OCI-LY7 (cell line): ENCODE data around the gene SIVA1. TPM values are rescaled to one million over a fixed set of nuclear protein-coding genes. Genes with fewer than 3 reads are reported as not detected.

Experiments used
- BruUV-seq: library from RNA; stranded (reverse); fragments of 400-500 nt; replicated peaks from 2 replicates; lab custom pipeline; 2021; lab: Mats Ljungman, UMichigan
- CTCF ChIA-PET: fragments of 300-600 bp; sonication (Branson Sonifier 250); formaldehyde crosslinking; loops from one replicate; lab custom pipeline; 2022; ENCODE audit warnings: antibody characterized with exemption; ENCODE audit not compliant: unreplicated experiment; lab: Charles Lee
- POLR2A ChIA-PET: fragments of 300-600 bp; sonication (Branson Sonifier 250); formaldehyde crosslinking; loops from one replicate; lab custom pipeline; 2022; ENCODE audit warnings: antibody characterized with exemption; lab: Charles Lee
- DNase-seq: peaks from one replicate; pipeline ENCODE4 v3.0.0-alpha.2; 2015; ENCODE audit warnings: low spot score
- H2AFZ ChIP-seq: fragments of 200-600 bp; sonication (generic), shearing (Covaris generic); 2 replicates; pipeline ENCODE4 v1.6.1; 2014; ENCODE audit warnings: mild to moderate bottlenecking, antibody characterized with exemption, low read length, moderate library complexity
- H3K27ac ChIP-seq: fragments of 200-600 bp; sonication (generic); 2 replicates; pipeline ENCODE4 v1.5.1; 2014; ENCODE audit warnings: mixed run types, low read depth, mild to moderate bottlenecking, moderate library complexity, low read length, inconsistent platforms; ENCODE audit not compliant: poor library complexity, severe bottlenecking
- H3K36me3 ChIP-seq: fragments of 200-600 bp; sonication (generic); 2 replicates; pipeline ENCODE4 v1.6.1; 2014; ENCODE audit warnings: mild to moderate bottlenecking, antibody characterized with exemption, low read length, moderate library complexity, mixed read lengths; ENCODE audit not compliant: insufficient read depth
- H3K4me1 ChIP-seq: fragments of 200-600 bp; sonication (generic); 2 replicates; pipeline ENCODE4 v1.5.1; 2014; ENCODE audit warnings: mild to moderate bottlenecking, low read length; ENCODE audit not compliant: insufficient read depth, poor library complexity, severe bottlenecking
- H3K4me2 ChIP-seq: fragments of 200-600 bp; sonication (generic); 2 replicates; pipeline ENCODE4 v1.6.1; 2014; ENCODE audit warnings: mild to moderate bottlenecking, low read length
- H3K4me3 ChIP-seq: fragments of 200-600 bp; sonication (generic); 2 replicates; pipeline ENCODE4 v1.5.1; 2014; ENCODE audit warnings: mild to moderate bottlenecking, low read depth, low read length; ENCODE audit not compliant: poor library complexity, severe bottlenecking
- H3K79me2 ChIP-seq: fragments of 200-600 bp; sonication (generic); 2 replicates; pipeline ENCODE4 v1.6.1; 2016; ENCODE audit warnings: low read depth, mild to moderate bottlenecking, low read length, moderate library complexity, mixed read lengths; ENCODE audit not compliant: insufficient read depth
- H3K9me2 ChIP-seq: fragments of 200-600 bp; sonication (generic); 2 replicates; pipeline ENCODE4 v1.6.1; 2016; ENCODE audit warnings: mild to moderate bottlenecking, low read length, mixed read lengths; ENCODE audit not compliant: insufficient read depth
- H3K9me3 ChIP-seq: fragments of 200-600 bp; sonication (generic); 2 replicates; pipeline ENCODE4 v1.6.1; 2014; ENCODE audit warnings: mild to moderate bottlenecking, mixed run types, low read length, mixed read lengths
- H4K20me1 ChIP-seq: fragments of 200-600 bp; sonication (generic); 2 replicates; pipeline ENCODE4 v1.6.1; 2014; ENCODE audit warnings: mild to moderate bottlenecking, antibody characterized with exemption, low read length, moderate library complexity, mixed read lengths; ENCODE audit not compliant: insufficient read depth
- CTCF ChIP-seq: fragments of 200-600 bp; sonication (generic); conservative IDR thresholded peaks from 2 replicates; pipeline ENCODE4 v1.5.1; 2014; ENCODE audit warnings: mild to moderate bottlenecking, antibody characterized with exemption, low read length, moderate library complexity, mixed read lengths
- EZH2phosphoT487 ChIP-seq: fragments of 200-600 bp; sonication (generic); IDR thresholded peaks from 2 replicates; pipeline ENCODE4 v1.6.1; 2018; ENCODE audit warnings: low read depth, borderline replicate concordance, mild to moderate bottlenecking, mixed run types, antibody characterized with exemption, low read length, moderate library complexity, mixed read lengths
- intact Hi-C: fragments of 100-400 bp; cut with micrococcal nuclease; formaldehyde crosslinking; loops from one replicate; pipeline ENCODE4 v1.10.0; 2022; ENCODE audit not compliant: unreplicated experiment
- total RNA-seq, 2 experiments: library from RNA; depleted of rRNA in 1 of 2; stranded (reverse); fragments of >200 nt in 1 of 2; shearing (Covaris generic) in 1 of 2; gene quantifications; 2 replicates each; pipeline ENCODE4 v1.2.3, GENCODE V29; 2014 to 2022

The SIVA1 gene
- total RNA-seq, 2 experiments from 2014 or later: 111 to 244 TPM

GRCh38 chr14:104757681-104758392, 4.9 kb downstream of the SIVA1 start:
- CTCF ChIA-PET: no interaction called here
- Histone ChIP-seq H3K9me2 (no peaks in the 10 kb centered on the region), H3K27ac (peak overlapping the region; percentile 61), H3K4me2 (no peak overlapping the region), H2AFZ (no peak overlapping the region), H3K9me3 (no peaks in the 10 kb centered on the region), H3K4me3 (no peak overlapping the region), H4K20me1 (peaks cover 14% of the 10 kb centered on the region), H3K4me1 (peaks cover 38% of the 10 kb centered on the region), H3K36me3 (peaks cover 81% of the 10 kb centered on the region), H3K79me2 (peaks cover 38% of the 10 kb centered on the region)
- no peak for DNase-seq
- TF ChIP-seq EZH2phosphoT487: no peak
- TF ChIP-seq CTCF: no peak
- intact Hi-C loops: loop anchor here (10.0 kb wide), 1 partner anchor 267 kb away; the partner anchor contains the start of gene CDCA4
- no TSS peak for BruUV-seq
- POLR2A ChIA-PET: no interaction called here

- Histone ChIP-seq H3K4me3 (no peak overlapping the region), H3K4me2 (no peak overlapping the region), H3K4me1 (peaks cover 33% of the 10 kb centered on the region), H3K9me2 (no peaks in the 10 kb centered on the region), H2AFZ (no peak overlapping the region), H4K20me1 (peaks cover 6% of the 10 kb centered on the region), H3K36me3 (peaks cover 84% of the 10 kb centered on the region), H3K27ac (no peak overlapping the region), H3K79me2 (peaks cover 26% of the 10 kb centered on the region), H3K9me3 (no peaks in the 10 kb centered on the region)
- intact Hi-C loops: loop anchor here (10.0 kb wide), 1 partner anchor 266 kb away; the partner anchor contains the start of gene CDCA4
- POLR2A ChIA-PET: no interaction called here
- CTCF ChIA-PET: no interaction called here
- BruUV-seq: no TSS peak
- TF ChIP-seq CTCF (no peak), EZH2phosphoT487 (no peak)
- DNase-seq: no peak
These were observed 6.3 kb downstream of the SIVA1 start for GRCh38 chr14:104758981-104759969.
